ENCODE results near the gene HTATIP2.

DNA sequence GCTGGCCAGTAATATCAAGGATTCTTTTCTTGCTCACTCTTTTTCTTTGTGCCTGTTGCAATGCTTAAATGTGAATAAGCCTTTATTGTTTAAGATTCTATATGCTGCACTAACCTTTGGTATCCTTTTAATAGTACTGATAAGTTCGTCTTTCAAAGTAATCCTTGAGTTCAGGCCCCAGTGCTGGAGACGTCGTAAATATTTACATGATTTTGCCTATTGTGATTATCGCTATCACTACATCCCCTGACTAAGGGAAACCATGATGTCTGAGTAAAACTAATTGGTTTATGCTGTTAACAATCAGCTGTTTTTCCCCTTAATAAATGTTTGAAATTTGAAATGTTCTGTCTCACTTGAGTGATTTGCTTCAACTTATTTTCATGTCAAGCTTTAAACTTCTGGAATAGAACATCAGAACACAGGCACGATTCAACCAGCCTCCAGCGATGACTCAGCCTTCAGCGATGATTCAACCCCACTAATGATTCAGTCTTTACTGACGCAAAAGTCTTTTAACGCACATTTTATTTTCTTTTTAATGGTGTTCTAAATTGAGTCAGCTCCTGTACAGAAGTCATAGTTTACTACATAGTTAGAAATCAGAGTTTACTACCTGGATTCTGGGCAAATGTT is 3.9 kb downstream of the HTATIP2 start:
- TF ChIP-seq, protein P1, sequence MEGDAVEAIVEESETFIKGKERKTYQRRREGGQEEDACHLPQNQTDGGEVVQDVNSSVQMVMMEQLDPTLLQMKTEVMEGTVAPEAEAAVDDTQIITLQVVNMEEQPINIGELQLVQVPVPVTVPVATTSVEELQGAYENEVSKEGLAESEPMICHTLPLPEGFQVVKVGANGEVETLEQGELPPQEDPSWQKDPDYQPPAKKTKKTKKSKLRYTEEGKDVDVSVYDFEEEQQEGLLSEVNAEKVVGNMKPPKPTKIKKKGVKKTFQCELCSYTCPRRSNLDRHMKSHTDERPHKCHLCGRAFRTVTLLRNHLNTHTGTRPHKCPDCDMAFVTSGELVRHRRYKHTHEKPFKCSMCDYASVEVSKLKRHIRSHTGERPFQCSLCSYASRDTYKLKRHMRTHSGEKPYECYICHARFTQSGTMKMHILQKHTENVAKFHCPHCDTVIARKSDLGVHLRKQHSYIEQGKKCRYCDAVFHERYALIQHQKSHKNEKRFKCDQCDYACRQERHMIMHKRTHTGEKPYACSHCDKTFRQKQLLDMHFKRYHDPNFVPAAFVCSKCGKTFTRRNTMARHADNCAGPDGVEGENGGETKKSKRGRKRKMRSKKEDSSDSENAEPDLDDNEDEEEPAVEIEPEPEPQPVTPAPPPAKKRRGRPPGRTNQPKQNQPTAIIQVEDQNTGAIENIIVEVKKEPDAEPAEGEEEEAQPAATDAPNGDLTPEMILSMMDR (conservative IDR thresholded peaks at IDR 0.05; ENCODE audit: low read depth, low read length): no peak
- no peak for TF ChIP-seq EZH2 (IDR thresholded peaks at IDR 0.05; ENCODE audit: low read length, unreplicated experiment)
- no peak for TF ChIP-seq EZH2phosphoT487 (IDR thresholded peaks at IDR 0.05; ENCODE audit: borderline replicate concordance, low read length)
